ENCODE measurements around the gene LSP1.
A peak's percentile ranks its signal among the peaks of the same experiment; 100 is the strongest.

- TF ChIP-seq CTCF (IDR thresholded peaks at IDR 0.05): peak in 3 of 6 experiments; percentile 33 to 47 (median 44)
- TF ChIP-seq POLR2A (IDR thresholded peaks at IDR 0.05): no peak
Measured at GRCh38 chr11:1854949-1855885, 2.3 kb downstream of the LSP1 start.

Data from adrenal gland (tissue), 5 donors.